ENCODE data around the gene FPGS. TPM values are rescaled to one million over a fixed set of nuclear protein-coding genes. Genes with fewer than 3 reads are reported as not detected.
"Not testable (repeated sequence)": the region's sequence is repeated elsewhere in the genome, so short reads cannot be mapped to it uniquely, and the experiment has no call there.

The FPGS gene
- total RNA-seq, 2 experiments from 2014 or later, result 132 to 147 TPM

DNA sequence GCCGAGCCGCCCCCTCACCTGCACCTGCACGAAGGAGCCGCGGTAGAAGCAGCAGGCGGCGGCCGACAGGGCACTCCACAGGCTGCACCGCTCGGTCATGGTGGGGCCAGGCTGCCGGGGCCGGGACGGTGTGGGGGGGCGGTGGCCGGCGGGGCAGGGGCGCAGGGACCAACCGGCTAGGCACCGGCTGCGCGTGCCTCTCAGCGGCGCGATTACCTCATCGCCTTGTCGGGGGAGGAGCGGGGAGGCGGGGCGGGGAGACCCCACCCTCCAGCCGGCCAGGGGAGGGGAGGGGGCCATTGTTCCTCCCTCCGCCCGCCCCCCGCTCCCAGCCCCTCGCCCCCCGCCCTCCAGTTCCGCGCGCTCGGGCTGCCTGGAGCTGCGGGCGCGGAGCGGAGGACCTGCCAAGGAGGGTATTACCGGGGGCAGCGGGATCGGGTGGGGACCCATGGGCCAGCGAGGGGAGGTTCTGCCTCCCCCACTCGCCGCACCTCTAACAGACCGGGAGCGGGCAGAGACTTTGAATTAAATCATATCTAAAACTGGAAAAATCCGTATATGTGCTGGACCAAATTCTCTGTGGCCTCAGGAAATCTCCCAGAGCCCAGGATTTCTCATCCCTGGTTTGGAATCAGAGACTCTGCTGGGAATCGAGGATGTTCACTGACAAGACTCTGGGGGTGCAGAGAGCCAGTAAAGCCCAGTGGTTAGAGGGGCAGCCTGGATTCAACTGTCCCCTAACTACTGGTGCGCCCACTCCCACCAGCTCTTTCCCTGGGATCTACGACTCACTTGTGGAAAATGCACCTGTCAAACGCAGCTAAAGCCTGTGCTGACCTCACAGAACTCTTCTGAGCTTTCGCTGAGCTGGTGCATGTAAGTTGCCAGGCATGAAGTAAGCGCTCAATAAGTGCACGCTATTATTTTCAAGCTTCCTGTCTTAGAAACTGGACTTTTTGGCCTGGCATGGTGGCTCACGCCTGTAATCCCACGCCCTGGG is 47.3 kb upstream of the FPGS start:
- intact Hi-C loops (cut with micrococcal nuclease; ENCODE audit: unreplicated experiment), result no loop called here
- no peaks in the 10 kb centered on the region for H4K20me1 ChIP-seq (ENCODE audit: insufficient read depth, low read length)

DNA sequence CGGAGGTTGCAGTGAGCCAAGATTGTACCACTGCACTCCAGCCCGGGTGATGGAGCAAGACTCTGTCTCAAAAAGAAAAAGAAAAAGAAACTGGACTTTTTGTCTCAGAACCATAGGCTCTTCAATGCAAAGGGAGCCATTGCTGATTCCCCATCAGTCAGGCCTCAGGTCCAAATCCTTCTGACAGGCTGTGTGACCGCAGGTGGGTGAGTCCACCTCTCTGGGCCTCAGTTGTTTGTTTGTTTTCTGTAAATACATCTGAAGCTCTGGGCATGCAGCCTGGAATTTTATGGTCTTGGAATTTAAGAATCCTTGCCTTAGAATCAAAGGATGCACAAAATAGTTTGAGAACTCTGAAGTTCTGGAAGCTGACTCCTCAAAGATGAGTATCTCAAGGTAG is 46.4 kb upstream of the FPGS start:
- no peak overlapping the region for H3K4me2 ChIP-seq (ENCODE audit: low read length)
- TF ChIP-seq EZH2phosphoT487 (IDR thresholded peaks at IDR 0.05; ENCODE audit: borderline replicate concordance, low read depth, low read length), result no peak
- TF ChIP-seq, protein P1, sequence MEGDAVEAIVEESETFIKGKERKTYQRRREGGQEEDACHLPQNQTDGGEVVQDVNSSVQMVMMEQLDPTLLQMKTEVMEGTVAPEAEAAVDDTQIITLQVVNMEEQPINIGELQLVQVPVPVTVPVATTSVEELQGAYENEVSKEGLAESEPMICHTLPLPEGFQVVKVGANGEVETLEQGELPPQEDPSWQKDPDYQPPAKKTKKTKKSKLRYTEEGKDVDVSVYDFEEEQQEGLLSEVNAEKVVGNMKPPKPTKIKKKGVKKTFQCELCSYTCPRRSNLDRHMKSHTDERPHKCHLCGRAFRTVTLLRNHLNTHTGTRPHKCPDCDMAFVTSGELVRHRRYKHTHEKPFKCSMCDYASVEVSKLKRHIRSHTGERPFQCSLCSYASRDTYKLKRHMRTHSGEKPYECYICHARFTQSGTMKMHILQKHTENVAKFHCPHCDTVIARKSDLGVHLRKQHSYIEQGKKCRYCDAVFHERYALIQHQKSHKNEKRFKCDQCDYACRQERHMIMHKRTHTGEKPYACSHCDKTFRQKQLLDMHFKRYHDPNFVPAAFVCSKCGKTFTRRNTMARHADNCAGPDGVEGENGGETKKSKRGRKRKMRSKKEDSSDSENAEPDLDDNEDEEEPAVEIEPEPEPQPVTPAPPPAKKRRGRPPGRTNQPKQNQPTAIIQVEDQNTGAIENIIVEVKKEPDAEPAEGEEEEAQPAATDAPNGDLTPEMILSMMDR (conservative IDR thresholded peaks at IDR 0.05; ENCODE audit: low read length), result no peak
- no peaks in the 10 kb centered on the region for H3K9me3 ChIP-seq (ENCODE audit: low read length)
- no peaks in the 10 kb centered on the region for H3K79me2 ChIP-seq (ENCODE audit: insufficient read depth, low read depth, low read length)
- BruUV-seq (replicated peaks), result no TSS peak
- H2AFZ ChIP-seq (ENCODE audit: low read length), result no peak overlapping the region
- H3K36me3 ChIP-seq (ENCODE audit: insufficient read depth, low read length), result peaks cover 13% of the 10 kb centered on the region; the same call in 1 of the 2 replicates
- POLR2A ChIA-PET, result interaction anchor here (0.6 to 0.7 kb wide), 3 partner anchors 48 to 984 kb away, joined by 3 to 4 read pairs (median 3); no protein-coding TSS in a partner anchor
- no peaks in the 10 kb centered on the region for H3K4me1 ChIP-seq (ENCODE audit: insufficient read depth, low read length, poor library complexity, severe bottlenecking)
- H3K4me3 ChIP-seq (ENCODE audit: low read depth, low read length, poor library complexity, severe bottlenecking), result no peak overlapping the region
- intact Hi-C loops (cut with micrococcal nuclease; ENCODE audit: unreplicated experiment), result no loop called here
- H3K9me2 ChIP-seq (ENCODE audit: insufficient read depth, low read length), result no peaks in the 10 kb centered on the region
- H4K20me1 ChIP-seq (ENCODE audit: insufficient read depth, low read length), result no peaks in the 10 kb centered on the region
- no peak overlapping the region for H3K27ac ChIP-seq (ENCODE audit: low read depth, low read length, poor library complexity, severe bottlenecking)
- no peak for DNase-seq (ENCODE audit: low spot score)
- CTCF ChIA-PET (ENCODE audit: unreplicated experiment), result no interaction called here

More for the DNA sequence above, 47.3 kb upstream of the FPGS start:
- Histone ChIP-seq H3K27ac (ENCODE audit: low read depth, low read length, poor library complexity, severe bottlenecking) (no peak overlapping the region), H3K4me1 (ENCODE audit: insufficient read depth, low read length, poor library complexity, severe bottlenecking) (no peaks in the 10 kb centered on the region), H3K9me2 (ENCODE audit: insufficient read depth, low read length) (no peaks in the 10 kb centered on the region), H3K36me3 (ENCODE audit: insufficient read depth, low read length) (peaks cover 17% of the 10 kb centered on the region; the same call in 1 of the 2 replicates), H3K9me3 (ENCODE audit: low read length) (no peaks in the 10 kb centered on the region), H3K79me2 (ENCODE audit: insufficient read depth, low read depth, low read length) (no peaks in the 10 kb centered on the region), H3K4me2 (ENCODE audit: low read length) (no peak overlapping the region), H2AFZ (ENCODE audit: low read length) (no peak overlapping the region), H3K4me3 (ENCODE audit: low read depth, low read length, poor library complexity, severe bottlenecking) (no peak overlapping the region)
- TF ChIP-seq, protein P1 (conservative IDR thresholded peaks at IDR 0.05; ENCODE audit: low read length), result no peak
- TF ChIP-seq EZH2phosphoT487 (IDR thresholded peaks at IDR 0.05; ENCODE audit: borderline replicate concordance, low read depth, low read length), result no peak
- DNase-seq (ENCODE audit: low spot score), result no peak
- POLR2A ChIA-PET, result no interaction called here
- BruUV-seq (replicated peaks), result no TSS peak
- CTCF ChIA-PET (ENCODE audit: unreplicated experiment), result no interaction called here

DNA sequence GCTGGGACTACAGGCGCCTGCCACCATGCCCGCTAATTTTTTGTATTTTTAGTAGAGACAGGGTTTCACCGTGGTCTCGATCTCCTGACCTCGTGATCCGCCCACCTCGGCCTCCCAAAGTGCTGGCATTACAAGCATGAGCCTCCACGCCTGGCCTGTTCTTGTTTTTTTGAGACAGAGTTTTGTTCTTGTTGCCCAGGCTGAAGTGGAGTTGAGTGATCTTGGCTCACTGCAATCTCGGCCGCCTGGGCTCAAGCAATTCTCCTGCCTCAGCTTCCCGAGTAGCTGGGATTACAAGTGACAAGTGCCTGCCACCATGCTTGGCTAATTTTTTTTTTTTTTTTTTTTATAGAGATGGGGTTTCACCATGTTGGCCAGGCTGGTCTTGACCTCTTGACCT is 45.9 kb upstream of the FPGS start:
- BruUV-seq (replicated peaks); DNase-seq (ENCODE audit: low spot score); H3K79me2 ChIP-seq (ENCODE audit: insufficient read depth, low read depth, low read length); H3K4me2 ChIP-seq (ENCODE audit: low read length); H3K27ac ChIP-seq (ENCODE audit: low read depth, low read length, poor library complexity, severe bottlenecking); H3K9me3 ChIP-seq (ENCODE audit: low read length); H3K9me2 ChIP-seq (ENCODE audit: insufficient read depth, low read length); CTCF ChIA-PET (ENCODE audit: unreplicated experiment); H4K20me1 ChIP-seq (ENCODE audit: insufficient read depth, low read length); H2AFZ ChIP-seq (ENCODE audit: low read length); H3K4me1 ChIP-seq (ENCODE audit: insufficient read depth, low read length, poor library complexity, severe bottlenecking); H3K4me3 ChIP-seq (ENCODE audit: low read depth, low read length, poor library complexity, severe bottlenecking); intact Hi-C loops (cut with micrococcal nuclease; ENCODE audit: unreplicated experiment): not testable (repeated sequence)
- H3K36me3 ChIP-seq (ENCODE audit: insufficient read depth, low read length), result peaks cover 15% of the 10 kb centered on the region; the same call in 1 of the 2 replicates
- POLR2A ChIA-PET, result interaction anchor here (0.6 to 1.0 kb wide), 3 partner anchors 14 to 983 kb away, joined by 3 read pairs; no protein-coding TSS in a partner anchor

Data from OCI-LY7 (cell line).